Parathyroid adenoma (tissue), 2 donors: Measurements from ENCODE around the gene DDOST.

Experiments
- H2AFZ ChIP-seq: fragments of 300-600 bp; sonication (generic); one replicate; pipeline ENCODE4 v1.7.0; 2017; ENCODE audit warnings: antibody characterized with exemption, mild to moderate bottlenecking
- H3K27ac ChIP-seq: fragments of 300-600 bp; sonication (generic); one replicate; pipeline ENCODE4 v1.7.0; 2017
- H3K27me3 ChIP-seq: fragments of 300-600 bp; sonication (generic); one replicate; pipeline ENCODE4 v1.7.0; 2017; ENCODE audit warnings: low read length; ENCODE audit not compliant: control insufficient read depth, insufficient read depth
- H3K36me3 ChIP-seq: fragments of 300-600 bp; sonication (generic); one replicate; pipeline ENCODE4 v1.7.0; 2017; ENCODE audit warnings: low read length; ENCODE audit not compliant: control insufficient read depth, insufficient read depth
- H3K4me1 ChIP-seq: fragments of 300-600 bp; sonication (generic); one replicate; pipeline ENCODE4 v1.7.0; 2017; ENCODE audit warnings: control low read depth
- H3K4me2 ChIP-seq: fragments of 300-600 bp; sonication (generic); one replicate; pipeline ENCODE4 v1.7.0; 2017; ENCODE audit warnings: low read length
- H3K4me3 ChIP-seq: fragments of 300-600 bp; sonication (generic); one replicate; pipeline ENCODE4 v1.7.0; 2017; ENCODE audit warnings: low read depth, low read length
- H3K79me2 ChIP-seq: fragments of 300-600 bp; sonication (generic); one replicate; pipeline ENCODE4 v1.7.0; 2017; ENCODE audit warnings: control low read depth
- H3K9ac ChIP-seq: fragments of 300-600 bp; sonication (generic); one replicate; pipeline ENCODE4 v1.7.0; 2017; ENCODE audit warnings: mild to moderate bottlenecking
- H3K9me3 ChIP-seq: fragments of 300-600 bp; sonication (generic); one replicate; pipeline ENCODE4 v1.7.0; 2017; ENCODE audit warnings: low read length; ENCODE audit not compliant: control insufficient read depth
- TF ChIP-seq, protein P1 (sequence below): fragments of 300-600 bp; sonication (generic); IDR thresholded peaks from one replicate; pipeline ENCODE4 v1.7.0; 2017; ENCODE audit warnings: antibody characterized with exemption, mild to moderate bottlenecking
- donor health status: primary hyperparathyroidism.

DDOST gene

DNA sequence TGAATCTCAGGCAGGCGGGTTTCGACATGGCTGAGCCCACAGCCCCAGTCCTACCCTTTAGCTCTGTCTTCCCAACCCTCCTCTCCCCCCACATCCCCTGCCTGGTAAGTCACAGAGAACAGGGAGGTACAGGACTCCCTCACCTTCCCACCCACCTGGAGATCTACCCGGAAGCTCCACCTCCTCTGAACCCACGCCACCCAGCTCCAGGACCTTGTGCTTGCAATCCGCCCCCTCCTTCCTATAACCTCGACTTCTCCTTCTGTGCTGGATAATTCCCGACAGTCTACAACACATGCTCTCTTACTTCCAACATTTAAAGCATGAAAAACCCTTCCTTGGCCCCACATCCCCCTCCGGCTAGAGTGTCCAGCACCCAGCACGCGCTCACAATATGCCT lies 34.3 kb upstream of the DDOST start:
- no peak overlapping the region for H3K4me2 ChIP-seq
- TF ChIP-seq, protein P1, sequence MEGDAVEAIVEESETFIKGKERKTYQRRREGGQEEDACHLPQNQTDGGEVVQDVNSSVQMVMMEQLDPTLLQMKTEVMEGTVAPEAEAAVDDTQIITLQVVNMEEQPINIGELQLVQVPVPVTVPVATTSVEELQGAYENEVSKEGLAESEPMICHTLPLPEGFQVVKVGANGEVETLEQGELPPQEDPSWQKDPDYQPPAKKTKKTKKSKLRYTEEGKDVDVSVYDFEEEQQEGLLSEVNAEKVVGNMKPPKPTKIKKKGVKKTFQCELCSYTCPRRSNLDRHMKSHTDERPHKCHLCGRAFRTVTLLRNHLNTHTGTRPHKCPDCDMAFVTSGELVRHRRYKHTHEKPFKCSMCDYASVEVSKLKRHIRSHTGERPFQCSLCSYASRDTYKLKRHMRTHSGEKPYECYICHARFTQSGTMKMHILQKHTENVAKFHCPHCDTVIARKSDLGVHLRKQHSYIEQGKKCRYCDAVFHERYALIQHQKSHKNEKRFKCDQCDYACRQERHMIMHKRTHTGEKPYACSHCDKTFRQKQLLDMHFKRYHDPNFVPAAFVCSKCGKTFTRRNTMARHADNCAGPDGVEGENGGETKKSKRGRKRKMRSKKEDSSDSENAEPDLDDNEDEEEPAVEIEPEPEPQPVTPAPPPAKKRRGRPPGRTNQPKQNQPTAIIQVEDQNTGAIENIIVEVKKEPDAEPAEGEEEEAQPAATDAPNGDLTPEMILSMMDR, result no peak
- H3K9ac ChIP-seq, result no peak overlapping the region
- H3K9me3 ChIP-seq, result no peaks in the 10 kb centered on the region
- no peaks in the 10 kb centered on the region for H3K27me3 ChIP-seq
- no peaks in the 10 kb centered on the region for H3K79me2 ChIP-seq
- no peak overlapping the region for H2AFZ ChIP-seq
- no peak overlapping the region for H3K27ac ChIP-seq
- no peaks in the 10 kb centered on the region for H3K36me3 ChIP-seq
- H3K4me1 ChIP-seq, result no peaks in the 10 kb centered on the region
- no peak overlapping the region for H3K4me3 ChIP-seq

DNA sequence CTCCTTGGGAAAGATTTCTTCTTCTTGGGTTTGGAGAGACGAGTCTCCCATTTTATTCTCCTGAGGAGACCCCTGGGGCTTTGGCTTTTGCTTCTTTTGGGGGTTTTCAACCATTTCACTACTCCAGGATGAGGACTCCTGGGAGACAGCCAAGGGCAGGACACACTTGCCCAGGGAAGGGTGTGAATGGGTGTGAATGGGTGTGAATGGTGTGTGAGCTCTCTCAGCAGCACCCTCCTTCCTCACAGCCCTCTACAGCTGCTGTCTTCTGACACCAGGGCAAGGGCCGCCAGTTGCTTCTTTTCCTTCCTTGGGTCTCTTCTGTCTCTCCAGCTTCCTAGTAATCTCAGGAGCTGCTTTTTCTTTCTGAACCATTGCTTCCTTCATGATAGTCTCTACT lies 32.5 kb upstream of the DDOST start:
- no peaks in the 10 kb centered on the region for H3K27me3 ChIP-seq
- H3K9me3 ChIP-seq, result no peaks in the 10 kb centered on the region
- H3K9ac ChIP-seq, result no peak overlapping the region
- no peaks in the 10 kb centered on the region for H3K4me1 ChIP-seq
- TF ChIP-seq, protein P1, result no peak
- no peak overlapping the region for H2AFZ ChIP-seq
- H3K4me3 ChIP-seq, result no peak overlapping the region
- no peaks in the 10 kb centered on the region for H3K36me3 ChIP-seq
- no peak overlapping the region for H3K4me2 ChIP-seq
- no peak overlapping the region for H3K27ac ChIP-seq
- no peaks in the 10 kb centered on the region for H3K79me2 ChIP-seq

DNA sequence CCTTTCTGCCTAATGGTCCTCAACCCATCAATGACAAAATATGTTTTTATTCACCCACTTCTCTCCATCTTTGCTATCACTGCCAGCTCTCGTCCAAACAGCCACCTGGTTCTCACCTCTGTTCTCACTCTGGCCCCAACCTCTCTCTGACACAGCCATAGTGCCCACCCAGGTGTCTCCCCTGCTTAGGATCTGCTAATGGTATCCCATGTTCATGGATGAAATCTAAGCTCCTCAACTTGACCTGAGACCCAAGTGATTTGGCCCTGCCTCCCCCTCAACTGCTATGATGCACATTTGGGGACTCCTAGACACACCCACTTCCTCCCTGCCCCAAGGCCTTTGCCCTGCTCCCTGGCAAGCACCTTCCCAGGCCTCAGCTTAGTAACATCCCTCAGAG lies 30.7 kb upstream of the DDOST start:
- Histone ChIP-seq H3K9ac (no peak overlapping the region), H3K36me3 (no peaks in the 10 kb centered on the region), H3K79me2 (no peaks in the 10 kb centered on the region), H3K9me3 (no peaks in the 10 kb centered on the region), H2AFZ (no peak overlapping the region), H3K4me1 (no peaks in the 10 kb centered on the region), H3K4me2 (no peak overlapping the region), H3K27me3 (no peaks in the 10 kb centered on the region), H3K27ac (no peak overlapping the region), H3K4me3 (no peak overlapping the region)
- TF ChIP-seq, protein P1, result no peak

DNA sequence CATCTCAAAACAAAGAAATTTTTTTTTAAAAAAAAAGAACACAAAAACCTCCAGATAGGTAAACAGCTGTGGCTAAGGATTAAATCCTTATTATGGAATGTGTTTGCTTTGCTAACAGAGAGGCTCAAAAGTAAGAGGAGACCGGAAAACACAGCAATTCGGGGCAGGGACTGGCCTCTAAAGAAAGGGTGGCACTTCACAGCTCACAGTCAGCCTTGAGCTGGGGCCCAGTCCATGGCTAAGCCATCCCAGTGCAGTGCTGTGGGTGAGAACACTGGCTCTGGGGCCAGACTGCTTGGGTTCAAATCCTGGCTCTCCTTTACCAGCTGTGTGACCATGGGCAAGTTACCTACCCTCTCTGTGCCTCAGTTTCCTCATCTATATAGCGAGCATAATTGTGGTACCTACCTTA lies 28.5 kb upstream of the DDOST start:
- no peak overlapping the region for H3K4me2 ChIP-seq
- no peaks in the 10 kb centered on the region for H3K36me3 ChIP-seq
- H3K27me3 ChIP-seq, result no peaks in the 10 kb centered on the region
- H3K79me2 ChIP-seq, result no peaks in the 10 kb centered on the region
- H3K4me3 ChIP-seq, result no peak overlapping the region
- H3K4me1 ChIP-seq, result no peaks in the 10 kb centered on the region
- no peak overlapping the region for H3K9ac ChIP-seq
- no peak overlapping the region for H2AFZ ChIP-seq
- H3K9me3 ChIP-seq, result no peaks in the 10 kb centered on the region
- TF ChIP-seq, protein P1, result no peak
- H3K27ac ChIP-seq, result no peak overlapping the region

DNA sequence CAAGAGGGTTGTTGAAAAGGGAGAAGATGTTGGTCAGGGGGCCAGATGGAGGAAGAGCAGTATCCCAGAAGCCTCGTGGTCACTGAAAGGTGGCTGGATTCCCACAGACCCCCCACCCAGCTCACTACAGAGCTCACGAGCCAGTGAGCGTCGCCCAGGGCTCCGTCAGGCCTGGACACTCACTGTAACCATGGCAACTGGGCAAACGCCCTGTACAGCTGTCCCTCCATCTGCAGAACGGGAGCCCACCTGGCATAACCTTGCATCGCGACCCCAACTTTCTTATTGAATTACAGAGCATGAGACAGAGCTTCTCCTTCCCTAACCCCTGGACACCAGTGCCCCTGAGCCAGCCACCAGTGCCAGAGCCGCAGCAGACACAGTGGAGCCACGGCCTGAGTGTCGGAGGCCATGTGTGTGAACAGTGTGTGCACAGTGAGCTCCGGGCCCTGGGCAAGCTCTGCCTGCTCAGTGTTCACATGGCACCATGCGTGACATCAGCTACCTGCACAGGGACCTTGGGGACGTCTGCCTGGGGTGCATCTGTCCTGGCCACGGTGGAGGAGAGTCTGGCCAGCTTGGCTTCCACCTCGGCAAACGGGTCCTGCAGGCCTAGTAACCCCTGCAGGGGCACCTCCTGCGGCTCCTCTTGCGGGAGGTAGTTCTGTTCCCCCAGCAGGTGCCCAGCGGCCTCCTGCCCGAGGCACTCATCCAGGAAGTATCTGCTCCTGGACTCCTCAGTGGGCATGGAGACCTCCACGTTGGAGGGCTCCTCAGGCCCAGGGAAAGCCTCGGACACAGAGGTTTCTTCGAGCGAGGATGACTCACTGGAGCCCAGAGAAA lies 25.9 kb upstream of the DDOST start:
- Histone ChIP-seq H3K4me2 (no peak overlapping the region), H3K36me3 (no peaks in the 10 kb centered on the region), H3K4me3 (no peak overlapping the region), H2AFZ (no peak overlapping the region), H3K27me3 (no peaks in the 10 kb centered on the region), H3K9ac (no peak overlapping the region), H3K79me2 (no peaks in the 10 kb centered on the region), H3K27ac (no peak overlapping the region), H3K9me3 (no peaks in the 10 kb centered on the region), H3K4me1 (no peaks in the 10 kb centered on the region)
- TF ChIP-seq, protein P1, result no peak
